GM18858 (cell line): ENCODE data around the gene LDHAL6B.

Source experiments
- ATAC-seq: cut with Tn5 transposase; IDR thresholded peaks from one replicate; pipeline ENCODE4 v1.9.1; 2021; ENCODE audit not compliant: unreplicated experiment

LDHAL6B gene

DNA sequence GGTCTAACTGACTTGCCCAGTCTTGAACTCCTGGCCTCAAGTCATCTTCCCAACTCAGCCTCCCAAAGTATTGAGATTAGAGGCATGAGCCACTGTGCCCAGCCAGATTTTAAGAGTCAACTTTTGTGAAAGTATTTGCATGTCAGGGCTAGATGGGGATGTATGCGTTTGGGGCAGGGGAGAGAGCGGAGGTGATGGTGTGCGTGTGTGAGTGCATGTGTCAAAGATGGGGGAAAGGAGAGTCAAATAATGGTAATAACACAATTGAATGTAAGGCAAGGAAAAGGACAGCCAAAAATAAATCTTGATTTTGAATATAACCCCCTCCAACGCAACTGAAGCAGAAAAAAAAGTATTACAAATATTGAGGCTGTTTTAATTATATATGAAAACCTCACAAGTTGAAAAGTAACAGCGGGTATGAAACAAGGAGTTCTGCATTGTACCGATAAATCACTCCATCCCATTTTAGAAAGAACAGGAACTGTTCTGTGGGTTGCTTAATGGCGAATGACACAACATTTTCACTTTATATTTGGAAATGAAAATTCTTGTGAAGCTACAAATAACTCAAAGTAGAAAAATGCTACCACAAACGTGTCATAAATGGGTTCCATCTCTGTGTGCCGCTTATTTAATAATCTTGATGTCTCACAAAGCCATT is 29.9 kb upstream of the LDHAL6B start:
- no peak for ATAC-seq

DNA sequence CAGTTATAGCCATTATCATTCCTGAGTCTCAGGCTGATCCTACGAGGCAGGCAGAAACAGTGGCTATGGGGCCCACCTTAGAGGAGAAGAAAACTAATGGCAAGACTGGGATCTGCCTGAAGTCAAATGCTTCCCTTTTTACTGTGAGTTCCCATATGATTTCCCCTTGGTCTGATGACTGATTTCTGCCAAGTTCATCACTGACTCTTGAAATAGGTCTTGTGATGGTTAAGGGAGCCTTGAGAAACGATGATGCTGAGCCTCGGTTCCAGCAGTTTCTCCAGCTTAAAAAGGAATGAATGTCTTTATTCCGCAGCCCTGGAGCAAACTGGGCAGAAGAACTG is 29.4 kb upstream of the LDHAL6B start:
- ATAC-seq = no peak

DNA sequence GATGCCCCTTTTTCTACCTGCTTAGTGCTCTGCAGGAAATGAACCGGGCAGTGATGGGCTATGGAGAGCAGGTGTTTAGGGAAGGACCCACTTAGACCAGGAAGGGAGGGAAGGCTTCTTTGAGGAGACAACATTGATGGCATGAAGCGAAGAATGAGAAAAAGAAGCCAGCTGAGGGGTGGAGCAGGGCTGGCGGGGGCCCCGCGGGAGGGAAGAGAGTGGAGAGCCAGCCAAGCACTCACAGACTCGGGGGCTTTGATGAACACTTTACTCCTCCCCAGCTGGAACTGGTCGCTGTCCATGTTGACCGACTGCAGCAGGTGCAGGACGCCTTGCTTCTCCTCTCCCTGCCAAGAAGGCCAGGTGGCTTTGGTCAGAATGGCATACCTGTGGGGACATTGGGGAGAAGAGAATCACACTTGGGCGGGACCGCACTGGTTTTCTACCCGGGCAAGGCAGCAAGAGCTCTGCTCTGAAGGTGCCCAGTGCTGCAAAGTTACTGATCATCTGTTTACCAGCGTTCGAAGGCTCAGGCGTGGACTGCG is 28.4 kb upstream of the LDHAL6B start:
- ATAC-seq = no peak

DNA sequence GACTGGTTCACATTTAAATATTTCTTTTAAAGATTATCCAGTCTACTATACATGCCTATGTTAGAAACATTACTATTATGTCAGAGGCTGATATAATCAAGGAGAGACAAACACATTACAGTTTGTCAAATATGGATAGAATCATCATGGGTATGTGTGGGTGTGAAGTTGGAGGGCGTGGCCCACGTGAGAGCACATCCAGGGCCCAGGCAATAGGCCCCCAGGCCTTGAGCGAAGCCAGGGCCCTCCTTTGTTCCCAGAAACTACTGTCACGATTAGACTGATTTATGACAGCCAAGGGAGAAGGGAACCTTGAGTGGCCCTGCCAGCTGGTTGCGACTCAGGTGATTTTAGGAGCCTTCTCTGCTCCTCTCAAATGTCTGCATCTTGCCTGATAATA is 26.9 kb upstream of the LDHAL6B start:
- no peak for ATAC-seq

DNA sequence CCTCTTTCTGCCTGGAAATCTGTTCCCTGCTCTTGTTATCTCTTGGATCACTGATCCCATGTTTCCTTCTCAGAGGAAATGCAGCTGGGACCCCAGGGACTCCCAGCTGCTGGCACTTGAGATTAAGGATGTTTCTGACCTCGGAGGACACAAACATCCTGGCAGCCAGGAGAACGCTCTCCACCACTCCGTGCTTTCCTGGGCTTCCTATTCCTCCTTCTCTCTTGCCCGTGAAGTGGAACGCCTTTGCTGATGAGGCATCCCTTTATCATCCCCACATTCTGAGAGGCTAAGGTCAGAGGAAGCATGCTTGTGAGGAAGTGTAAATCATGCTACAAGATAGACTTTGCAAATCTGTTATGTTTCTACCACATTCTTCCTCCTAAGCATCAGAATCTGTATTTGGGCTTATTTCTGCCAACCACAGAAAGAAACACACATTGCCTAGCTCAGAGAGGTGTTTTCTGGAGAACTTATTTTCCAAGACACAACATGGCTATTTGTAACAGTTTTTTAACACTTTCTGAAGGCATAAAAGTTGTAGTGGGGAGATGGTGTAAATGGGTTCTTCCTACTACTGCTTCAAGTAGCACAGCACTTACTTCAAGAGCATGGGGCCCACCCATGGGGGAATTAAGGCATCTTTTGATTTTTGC is 25.6 kb upstream of the LDHAL6B start:
- no peak for ATAC-seq

DNA sequence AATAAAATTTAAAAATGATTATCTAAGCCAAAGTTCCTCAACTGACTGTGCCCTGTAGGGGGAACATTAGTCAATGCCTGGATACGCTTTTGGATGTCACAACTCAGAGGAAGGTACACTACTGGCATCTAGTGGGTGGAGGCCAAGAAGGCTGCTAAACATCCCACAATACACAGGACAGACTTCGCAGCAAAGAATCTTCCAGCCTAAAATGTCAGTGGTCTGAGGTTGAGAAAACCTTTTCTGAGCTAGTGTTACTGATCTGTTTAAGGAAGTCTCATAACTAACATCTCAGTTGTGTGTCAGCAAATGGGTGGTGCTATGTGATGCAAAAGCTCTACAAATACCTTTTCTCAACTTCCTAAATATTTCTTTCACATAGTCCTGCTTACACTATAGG is 20.9 kb upstream of the LDHAL6B start:
- no peak for ATAC-seq

DNA sequence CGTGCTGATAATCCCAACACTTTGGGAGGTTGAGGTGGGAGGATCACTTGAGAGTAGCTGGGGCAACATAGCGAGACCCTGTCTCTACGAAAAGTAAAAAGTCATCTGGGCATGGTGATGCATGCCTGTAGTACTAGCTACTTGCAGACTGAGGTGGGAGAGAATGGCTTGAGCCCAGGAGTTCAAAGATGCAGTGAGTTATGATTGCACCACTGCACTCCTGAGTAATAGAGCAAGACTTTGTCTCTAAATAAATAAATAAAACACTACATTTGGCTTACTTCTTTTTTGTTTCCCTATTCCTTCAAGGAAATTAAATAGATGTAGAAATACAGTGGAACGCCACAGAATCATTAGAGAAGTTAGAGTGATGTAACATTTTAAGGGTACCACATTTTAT is 20.1 kb upstream of the LDHAL6B start:
- ATAC-seq = no peak

DNA sequence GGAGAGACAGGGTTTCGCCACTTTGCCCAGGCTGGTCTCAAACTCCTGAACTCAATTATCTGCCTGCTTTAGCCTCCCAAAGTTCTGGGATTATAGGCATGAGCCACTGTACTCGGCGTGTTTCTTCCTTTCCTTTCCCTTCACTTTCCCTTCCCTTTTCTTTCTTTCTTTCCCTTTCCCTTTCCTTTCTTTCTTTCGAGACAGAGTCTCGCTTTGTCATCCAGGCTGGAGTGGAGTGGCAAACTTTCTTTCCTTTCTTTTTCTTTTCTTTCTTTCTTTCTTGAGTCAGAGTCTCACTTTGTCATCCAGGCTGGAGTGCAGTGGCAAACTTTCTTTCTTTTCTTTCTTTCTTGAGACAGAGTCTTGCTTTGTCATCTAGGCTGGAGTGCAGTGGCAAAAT is 17.4 kb upstream of the LDHAL6B start:
- no peak for ATAC-seq

DNA sequence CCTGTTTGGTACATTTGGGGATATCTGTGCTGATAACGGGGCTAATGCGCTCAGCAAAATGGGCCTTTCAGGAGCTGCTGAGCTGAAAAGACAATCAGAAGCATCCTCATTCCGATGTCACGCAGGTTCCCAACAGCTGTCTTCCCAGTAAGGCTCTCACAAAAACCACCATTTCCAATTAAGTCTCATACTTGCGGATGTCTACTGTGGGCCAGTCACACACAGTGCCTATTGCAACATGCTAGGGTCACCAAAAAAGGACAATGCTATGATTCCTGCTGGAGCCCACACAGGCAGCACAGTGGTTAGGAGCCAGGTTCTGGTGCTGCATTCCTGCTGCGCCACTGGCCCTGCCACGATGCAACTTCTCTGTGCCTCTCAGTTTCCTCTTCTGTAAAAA is 16.4 kb upstream of the LDHAL6B start:
- ATAC-seq = no peak

DNA sequence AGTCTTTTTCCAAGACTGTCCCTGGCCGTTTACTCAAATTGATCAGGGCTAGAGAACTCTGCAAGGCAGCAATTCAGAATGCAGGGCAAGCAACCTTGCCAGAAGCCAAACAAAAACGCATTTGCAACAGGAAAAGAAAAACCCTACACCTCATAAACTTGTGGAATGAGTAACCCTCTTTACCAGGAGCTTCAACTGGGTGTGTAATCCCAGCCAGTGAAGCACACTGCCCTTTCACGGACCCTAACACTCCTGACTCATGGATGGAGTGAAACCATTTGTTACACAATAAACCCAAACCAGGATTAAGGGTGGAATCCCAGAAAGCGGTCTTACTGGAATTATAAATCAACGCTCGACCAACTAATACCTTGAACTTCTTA is 14.8 kb upstream of the LDHAL6B start:
- ATAC-seq = no peak

DNA sequence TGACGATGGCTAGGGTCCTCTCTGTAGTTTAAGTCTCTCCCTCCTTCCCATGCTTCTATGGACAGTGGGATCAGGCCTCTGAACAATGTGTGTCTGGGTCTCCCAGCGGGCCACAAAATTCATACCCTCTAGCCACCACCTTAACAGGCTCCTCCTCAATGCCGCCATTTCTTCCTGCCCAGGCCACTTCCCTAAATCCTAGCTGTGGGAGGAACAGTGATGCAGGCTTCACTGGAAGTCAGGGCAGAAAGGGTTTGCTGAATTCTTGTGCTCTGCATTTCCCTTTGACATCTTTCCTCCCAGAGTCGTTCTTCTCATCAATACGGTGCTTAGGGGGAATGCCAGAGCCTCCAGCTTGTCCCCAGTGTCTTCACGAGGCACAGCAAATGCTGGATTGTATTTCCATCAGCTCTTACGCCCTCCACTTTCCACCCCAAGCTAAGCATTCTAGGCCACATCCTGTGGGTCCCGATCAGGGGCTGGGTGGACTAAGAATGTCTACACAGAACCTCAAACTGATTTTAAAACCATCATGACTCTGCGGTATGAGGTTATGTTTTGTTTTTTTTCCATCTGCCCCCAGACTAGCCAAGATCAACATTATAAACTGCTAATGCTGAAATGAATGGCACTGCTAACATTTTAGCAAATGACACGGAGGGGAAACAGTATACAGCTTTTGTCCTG is 11.9 kb upstream of the LDHAL6B start:
- no peak for ATAC-seq

DNA sequence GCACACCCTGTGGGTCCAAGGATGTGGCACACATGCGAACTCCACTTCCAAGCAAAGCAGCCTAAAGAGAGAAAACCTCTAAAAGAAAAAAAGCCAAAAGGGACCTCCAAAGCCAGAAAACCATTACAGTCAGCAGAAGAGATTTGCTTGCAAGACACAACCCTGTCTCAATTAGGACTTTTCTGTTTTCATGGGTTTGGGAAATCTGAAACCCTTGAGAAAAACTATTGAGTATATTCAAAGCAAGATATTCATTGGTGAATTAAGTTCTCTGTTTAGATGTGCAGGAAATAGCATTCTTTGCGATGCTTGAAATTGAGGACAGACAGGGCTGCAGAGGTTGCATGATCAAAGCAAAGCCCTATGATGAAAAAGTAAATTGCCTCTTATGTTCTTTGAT is 10.2 kb upstream of the LDHAL6B start:
- no peak for ATAC-seq

DNA sequence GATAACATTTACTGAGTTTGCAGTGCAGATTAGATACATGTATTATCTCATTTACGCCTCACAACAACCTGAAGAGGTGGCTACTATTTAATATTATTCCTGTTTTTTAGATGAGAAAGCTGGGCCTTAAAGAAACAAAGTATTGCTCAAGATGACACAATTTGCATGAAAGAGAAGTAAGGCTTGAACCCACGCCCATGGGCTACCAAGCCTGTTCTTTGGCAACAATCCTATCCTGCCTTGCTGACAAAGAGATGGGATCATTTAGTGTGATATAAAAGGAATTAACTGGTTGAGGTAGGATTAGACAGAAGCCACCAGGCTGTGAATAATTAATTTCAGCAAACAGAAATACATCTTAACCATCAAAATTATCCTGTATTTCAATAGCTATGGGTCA is 9.2 kb upstream of the LDHAL6B start:
- ATAC-seq = no peak

DNA sequence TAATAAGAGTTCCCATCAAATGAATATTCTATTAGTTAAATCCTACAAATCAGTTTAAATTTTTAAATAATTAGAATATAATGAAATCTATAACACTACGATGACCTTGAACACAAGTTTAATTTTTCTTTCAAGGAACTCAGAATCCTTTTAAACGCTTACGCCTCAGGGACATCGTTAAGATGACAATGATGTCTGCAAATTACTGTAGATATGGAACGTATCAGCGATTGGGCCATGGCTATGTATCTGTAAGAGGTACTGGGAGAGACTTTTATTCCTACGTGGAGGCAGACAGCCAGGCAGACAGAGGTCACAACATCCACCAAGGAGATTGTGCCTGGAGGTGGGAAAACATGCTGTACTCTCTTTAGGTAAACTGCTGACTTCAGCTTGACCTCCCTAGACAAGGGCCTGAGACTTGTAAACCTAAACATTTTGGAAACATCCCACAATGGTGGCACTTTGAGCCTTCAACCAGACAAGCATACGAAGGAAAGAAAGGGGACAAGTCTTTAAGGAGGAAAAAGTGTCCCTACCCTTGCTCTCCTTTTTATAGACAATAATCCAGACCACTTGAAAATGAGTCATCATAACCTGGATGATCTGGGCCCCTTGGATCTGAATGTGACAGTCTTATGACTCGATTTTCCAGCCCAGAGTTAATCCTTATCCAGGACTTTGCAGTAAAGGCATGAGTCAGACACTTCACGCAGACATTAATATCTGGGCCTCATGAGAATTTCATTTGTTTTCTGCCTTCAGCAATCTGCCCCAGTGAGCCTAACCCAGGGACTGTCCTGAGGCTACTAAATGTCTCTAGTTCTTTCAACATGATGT is 6.8 kb upstream of the LDHAL6B start:
- ATAC-seq = no peak

DNA sequence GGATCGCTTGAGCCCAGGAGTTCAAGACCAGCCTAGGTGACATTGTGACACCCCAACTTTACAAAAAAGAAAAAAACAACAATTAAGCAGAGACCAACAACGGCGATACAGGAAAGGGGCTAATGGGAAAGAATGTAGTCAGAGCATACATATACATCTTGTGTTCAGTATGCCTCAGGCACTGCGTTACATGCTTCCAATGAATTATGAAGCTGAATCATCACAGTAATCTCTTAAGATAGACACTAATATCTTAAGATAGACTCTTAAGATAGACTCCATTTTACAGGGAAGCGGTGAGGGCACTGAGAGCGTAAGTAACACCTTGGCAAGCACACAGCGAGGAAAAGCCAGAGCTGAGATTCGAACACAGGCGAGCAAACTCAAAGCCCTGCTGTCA is 6.1 kb upstream of the LDHAL6B start:
- no peak for ATAC-seq

DNA sequence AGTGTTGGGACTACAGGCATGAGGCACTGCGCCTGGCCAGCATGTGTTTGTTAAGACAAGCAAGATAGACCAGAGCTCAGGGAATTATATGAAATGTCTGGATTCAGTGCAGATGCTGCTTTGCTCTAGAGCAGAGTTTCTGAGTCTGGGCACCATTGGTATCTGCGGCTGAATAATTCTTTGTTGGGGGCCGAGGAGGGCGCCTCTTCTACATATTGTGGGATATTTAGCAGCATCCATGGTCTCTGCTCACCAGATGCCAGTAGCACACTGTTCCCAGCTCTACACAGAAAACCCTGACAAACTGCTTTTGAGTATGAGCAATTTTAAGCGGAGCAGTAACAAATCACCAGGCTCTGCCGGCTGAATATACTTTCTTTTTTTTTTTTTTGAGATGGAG is 3.6 kb upstream of the LDHAL6B start:
- no peak for ATAC-seq

DNA sequence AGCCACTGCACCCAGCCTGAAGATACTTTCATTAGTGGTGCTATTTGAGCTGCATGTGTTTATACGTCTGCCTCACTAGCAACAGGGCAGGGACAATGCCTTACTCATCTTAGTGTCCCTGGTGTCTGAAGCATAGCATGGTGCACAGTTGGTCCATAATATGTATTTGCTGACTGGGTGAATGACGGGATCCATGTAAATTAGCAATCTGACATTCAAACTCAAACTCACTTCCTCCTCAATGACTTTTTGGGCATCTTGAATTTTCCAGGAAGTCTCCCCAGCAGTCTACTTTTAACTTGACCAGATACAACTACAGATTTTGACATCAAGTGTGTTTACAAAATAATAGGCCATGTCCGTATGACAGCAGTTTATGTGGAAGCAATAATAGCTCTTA is 3.0 kb upstream of the LDHAL6B start:
- no peak for ATAC-seq

DNA sequence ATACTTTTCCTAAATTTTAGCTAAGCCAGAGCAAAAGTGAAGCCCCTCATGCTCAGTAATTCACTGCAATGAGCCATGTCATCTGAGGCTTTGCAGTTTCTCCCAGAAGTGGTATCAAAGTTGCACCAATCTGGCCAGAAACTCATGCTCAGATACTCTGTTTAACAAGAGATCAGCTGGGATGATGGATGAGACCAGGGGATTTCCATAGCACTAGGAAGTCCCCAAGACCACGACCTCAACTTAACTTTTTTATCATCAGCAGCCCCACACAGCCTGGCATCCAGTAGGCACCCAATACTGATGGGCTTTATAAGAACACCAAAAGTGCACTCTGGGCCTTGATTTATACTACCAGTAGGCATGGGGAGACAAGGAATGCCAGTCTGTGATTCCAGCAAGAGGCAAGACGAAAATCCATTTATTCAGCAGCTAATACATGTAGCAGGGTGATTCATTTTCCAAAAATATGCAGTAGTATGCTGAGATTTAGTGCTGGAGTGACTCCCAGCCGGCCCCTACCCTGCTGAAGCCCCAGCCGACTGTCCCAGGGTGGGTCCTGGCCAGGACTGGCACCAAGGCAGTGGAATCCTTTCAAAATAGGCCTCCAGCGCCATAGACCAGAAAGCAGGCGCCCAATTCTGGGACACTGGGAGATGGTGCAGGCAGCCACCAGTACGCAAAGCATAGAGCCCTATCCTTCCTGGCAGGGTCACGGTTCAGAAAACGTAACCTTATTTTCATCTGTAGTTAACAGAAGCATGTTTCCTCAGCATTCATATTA is 612 bp upstream of the LDHAL6B start:
- ATAC-seq = no peak

DNA sequence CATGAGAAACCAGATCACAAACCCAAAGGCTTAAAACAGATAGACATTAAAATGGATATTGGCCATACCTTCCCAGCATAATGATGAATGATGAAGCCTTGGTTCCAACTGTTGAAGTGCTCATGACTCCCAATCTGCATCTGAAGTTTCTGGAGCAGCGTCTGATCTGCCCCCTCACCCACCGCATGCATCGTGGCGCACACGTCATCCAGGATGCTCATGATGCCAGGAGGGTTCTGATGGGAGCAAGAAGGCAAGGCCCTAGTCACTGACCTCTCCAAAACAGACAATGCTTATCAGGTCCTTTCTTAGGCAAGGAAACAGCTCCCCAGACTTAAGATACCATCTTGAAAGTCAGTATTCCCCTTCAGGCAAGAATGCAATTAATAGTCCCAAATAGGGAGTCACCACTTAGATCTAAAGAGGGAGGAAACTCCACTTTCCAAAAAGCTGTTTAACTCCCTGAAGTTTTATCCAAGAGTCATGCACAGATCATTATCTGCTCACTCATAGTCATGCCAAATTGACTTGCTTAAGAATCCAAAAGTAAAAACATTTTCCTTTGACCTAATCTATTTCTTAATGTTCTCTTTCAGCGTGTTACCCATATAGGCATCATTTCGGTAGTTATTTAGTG is 2.1 kb downstream of the LDHAL6B start:
- ATAC-seq = no peak

DNA sequence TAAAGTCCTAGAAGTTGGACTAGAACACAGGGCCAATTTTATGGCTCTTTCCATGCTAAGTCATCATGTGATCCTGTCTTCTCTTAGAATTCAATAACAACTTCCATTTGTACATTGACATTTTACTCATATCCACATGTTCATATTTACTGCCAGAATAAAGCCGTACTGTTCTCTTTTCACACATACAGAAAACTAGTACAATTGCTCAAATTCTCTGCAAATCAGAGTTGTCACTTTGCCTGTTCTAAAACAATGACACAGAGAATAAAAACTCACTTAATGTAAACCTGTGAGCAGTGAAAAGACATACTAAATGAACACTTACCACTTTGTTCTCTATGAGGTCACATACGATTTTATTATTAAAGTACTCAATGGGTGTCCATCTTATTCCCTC is 3.5 kb downstream of the LDHAL6B start:
- no peak for ATAC-seq
